HG03108 (cell line): ENCODE results near the gene FAT1.
"Not testable (repeated sequence)": the region's sequence is repeated elsewhere in the genome, so short reads cannot be mapped to it uniquely, and the experiment has no call there.

Experiments
- ATAC-seq: cut with Tn5 transposase; IDR thresholded peaks from one replicate; pipeline ENCODE4 v1.9.1; 2021; ENCODE audit warnings: moderate library complexity; ENCODE audit not compliant: unreplicated experiment

FAT1 gene

GRCh38 chr4:186723292-186724057 is at the start of gene FAT1:
Gene FAT1 (minus strand): TSS chr4:186723856. CDS start chr4:186709827, 14,029 bp downstream.
- ATAC-seq, result no peak

GRCh38 chr4:186772936-186773487 is 49.4 kb upstream of the FAT1 start:
- no peak for ATAC-seq

- no peak for ATAC-seq
These were observed 48.0 kb upstream of the FAT1 start for GRCh38 chr4:186771624-186772023.

GRCh38 chr4:186770481-186771175 is 47.0 kb upstream of the FAT1 start:
- no peak for ATAC-seq

GRCh38 chr4:186767794-186768193 is 44.1 kb upstream of the FAT1 start:
- ATAC-seq, result no peak

- ATAC-seq, result no peak
These were observed 42.3 kb upstream of the FAT1 start for GRCh38 chr4:186765673-186766546.

GRCh38 chr4:186765138-186765537 is 41.5 kb upstream of the FAT1 start:
- no peak for ATAC-seq

- no peak for ATAC-seq
These were observed 40.8 kb upstream of the FAT1 start for GRCh38 chr4:186764457-186764856.

- no peak for ATAC-seq
These were observed 39.2 kb upstream of the FAT1 start for GRCh38 chr4:186762865-186763264.

GRCh38 chr4:186762361-186762760 is 38.7 kb upstream of the FAT1 start:
- ATAC-seq, result no peak

- not testable (repeated sequence) for ATAC-seq
These were observed 38.3 kb upstream of the FAT1 start for GRCh38 chr4:186761956-186762355.

GRCh38 chr4:186761393-186761792 is 37.7 kb upstream of the FAT1 start:
- ATAC-seq, result no peak

- no peak for ATAC-seq
These were observed 36.9 kb upstream of the FAT1 start for GRCh38 chr4:186760576-186760975.

GRCh38 chr4:186759990-186760389 is 36.3 kb upstream of the FAT1 start:
- no peak for ATAC-seq

- no peak for ATAC-seq
These were observed 35.5 kb upstream of the FAT1 start for GRCh38 chr4:186758929-186759682.

- no peak for ATAC-seq
These were observed 34.2 kb upstream of the FAT1 start for GRCh38 chr4:186757696-186758355.

- ATAC-seq, result not testable (repeated sequence)
These were observed 32.9 kb upstream of the FAT1 start for GRCh38 chr4:186756550-186756949.

GRCh38 chr4:186755550-186756519 is 32.2 kb upstream of the FAT1 start:
- no peak for ATAC-seq

GRCh38 chr4:186754976-186755375 is 31.3 kb upstream of the FAT1 start:
- no peak for ATAC-seq
